ENCODE results near the gene C2orf80.
"Not testable (repeated sequence)": the region's sequence is repeated elsewhere in the genome, so short reads cannot be mapped to it uniquely, and the experiment has no call there.

C2orf80 gene

GRCh38 chr2:208189810-208190503 is at the start of gene C2orf80:
C2orf80 (minus strand) TSS chr2:208190030; CDS start chr2:208186986, 3,044 bp downstream.
- DNase-seq (ENCODE audit: low spot score): no peak

- no peak for DNase-seq (ENCODE audit: low spot score)
Measured at GRCh38 chr2:208235860-208236259, 46.0 kb upstream of the C2orf80 start.

- no peak for DNase-seq (ENCODE audit: low spot score)
Measured at GRCh38 chr2:208234786-208235185, 45.0 kb upstream of the C2orf80 start.

GRCh38 chr2:208228476-208228875 is 38.6 kb upstream of the C2orf80 start:
- DNase-seq (ENCODE audit: low spot score): no peak

- DNase-seq (ENCODE audit: low spot score): no peak
Measured at GRCh38 chr2:208227581-208228232, 37.9 kb upstream of the C2orf80 start.

- no peak for DNase-seq (ENCODE audit: low spot score)
Measured at GRCh38 chr2:208224802-208225201, 35.0 kb upstream of the C2orf80 start.

GRCh38 chr2:208222351-208222750 is 32.5 kb upstream of the C2orf80 start:
- DNase-seq (ENCODE audit: low spot score): no peak

- DNase-seq (ENCODE audit: low spot score): not testable (repeated sequence)
Measured at GRCh38 chr2:208221873-208222272, 32.0 kb upstream of the C2orf80 start.

- DNase-seq (ENCODE audit: low spot score): no peak
Measured at GRCh38 chr2:208210688-208211451, 21.0 kb upstream of the C2orf80 start.

- DNase-seq (ENCODE audit: low spot score): no peak
Measured at GRCh38 chr2:208208335-208209085, 18.7 kb upstream of the C2orf80 start.

GRCh38 chr2:208207769-208208168 is 17.9 kb upstream of the C2orf80 start:
- DNase-seq (ENCODE audit: low spot score): no peak

GRCh38 chr2:208204166-208204565 is 14.3 kb upstream of the C2orf80 start:
- no peak for DNase-seq (ENCODE audit: low spot score)

- no peak for DNase-seq (ENCODE audit: low spot score)
Measured at GRCh38 chr2:208195531-208195930, 5.7 kb upstream of the C2orf80 start.

- no peak for DNase-seq (ENCODE audit: low spot score)
Measured at GRCh38 chr2:208192611-208193236, 2.9 kb upstream of the C2orf80 start.

- no peak for DNase-seq (ENCODE audit: low spot score)
Measured at GRCh38 chr2:208189069-208189809, 591 bp downstream of the C2orf80 start.

- DNase-seq (ENCODE audit: low spot score): no peak
Measured at GRCh38 chr2:208186893-208187292, 2.9 kb downstream of the C2orf80 start.

GRCh38 chr2:208186465-208186864 is 3.4 kb downstream of the C2orf80 start:
- no peak for DNase-seq (ENCODE audit: low spot score)

- no peak for DNase-seq (ENCODE audit: low spot score)
Measured at GRCh38 chr2:208183972-208184705, 5.7 kb downstream of the C2orf80 start.

GRCh38 chr2:208183526-208183925 is 6.3 kb downstream of the C2orf80 start:
- no peak for DNase-seq (ENCODE audit: low spot score)

GRCh38 chr2:208182835-208183234 is 7.0 kb downstream of the C2orf80 start:
- DNase-seq (ENCODE audit: low spot score): no peak
